Breast epithelium (tissue), 3 donors: ENCODE results near the gene REEP1.

Experiments used
- POLR2A ChIP-seq: fragments of 450-650 bp; IDR thresholded peaks from one replicate; pipeline ENCODE4 v1.6.1; 2016; ENCODE audit warnings: antibody characterized with exemption, mild to moderate bottlenecking, moderate library complexity
- POLR2AphosphoS5 ChIP-seq, 3 donors: sonication (generic); formaldehyde crosslinking; IDR thresholded peaks; one replicate each; pipeline ENCODE4 v1.6.1; 2017; ENCODE audit warnings: antibody characterized with exemption in 3 of 3

DNA sequence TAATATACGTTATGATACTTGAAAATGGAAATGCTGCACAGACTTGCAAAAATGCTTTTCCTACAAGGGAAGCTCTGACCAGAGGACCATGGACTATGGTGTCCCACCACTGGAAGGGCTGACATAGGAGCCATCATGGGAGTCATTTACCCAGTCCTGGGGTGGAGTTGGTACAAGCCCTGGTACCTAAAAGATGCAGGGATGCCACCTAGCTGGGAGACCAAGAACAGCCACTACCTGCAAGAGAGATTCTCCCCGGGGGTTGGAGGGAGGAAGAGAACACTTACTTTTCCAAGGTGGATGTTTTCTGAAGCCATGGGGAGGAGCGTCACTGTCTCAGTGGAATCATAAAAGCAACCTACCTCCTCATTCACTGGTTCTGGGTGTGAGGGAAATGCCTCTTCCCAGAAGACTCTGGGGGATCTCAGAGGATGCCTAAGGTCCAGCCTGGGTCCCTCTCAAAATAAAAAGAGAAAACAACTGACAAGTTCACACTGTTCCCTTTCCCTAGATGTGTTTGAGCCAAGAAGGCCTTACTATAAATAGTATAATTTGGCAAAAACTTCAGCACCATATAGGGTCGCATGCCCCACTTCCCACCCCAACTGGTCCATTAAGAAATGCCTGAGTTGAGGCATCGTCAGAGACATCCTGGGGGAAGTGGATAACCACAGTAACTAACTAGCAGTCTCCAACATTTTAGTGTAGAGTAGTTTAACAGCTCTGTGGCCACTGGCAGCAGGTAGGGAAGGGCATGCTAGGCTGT is 39.9 kb downstream of the REEP1 start:
- TF ChIP-seq POLR2AphosphoS5 (IDR thresholded peaks at IDR 0.05) (no peak), POLR2A (no peak)
